Activated CD4-positive, CD25-positive, alpha-beta regulatory T cell treated with anti-CD3 and anti-CD28 coated beads, Interleukin-2, amount 50 U/mL, for 72 hours (primary cell): ENCODE results near the gene RIBC2.
A peak's percentile ranks its signal among the peaks of the same experiment; 100 is the strongest.
"Not testable (repeated sequence)": the region's sequence is repeated elsewhere in the genome, so short reads cannot be mapped to it uniquely, and the experiment has no call there.

Experiments
- DNase-seq: peaks from one replicate; pipeline ENCODE4 v3.0.0; 2021

The RIBC2 gene, protein sequence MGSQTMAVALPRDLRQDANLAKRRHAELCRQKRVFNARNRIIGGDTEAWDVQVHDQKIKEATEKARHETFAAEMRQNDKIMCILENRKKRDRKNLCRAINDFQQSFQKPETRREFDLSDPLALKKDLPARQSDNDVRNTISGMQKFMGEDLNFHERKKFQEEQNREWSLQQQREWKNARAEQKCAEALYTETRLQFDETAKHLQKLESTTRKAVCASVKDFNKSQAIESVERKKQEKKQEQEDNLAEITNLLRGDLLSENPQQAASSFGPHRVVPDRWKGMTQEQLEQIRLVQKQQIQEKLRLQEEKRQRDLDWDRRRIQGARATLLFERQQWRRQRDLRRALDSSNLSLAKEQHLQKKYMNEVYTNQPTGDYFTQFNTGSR

DNA sequence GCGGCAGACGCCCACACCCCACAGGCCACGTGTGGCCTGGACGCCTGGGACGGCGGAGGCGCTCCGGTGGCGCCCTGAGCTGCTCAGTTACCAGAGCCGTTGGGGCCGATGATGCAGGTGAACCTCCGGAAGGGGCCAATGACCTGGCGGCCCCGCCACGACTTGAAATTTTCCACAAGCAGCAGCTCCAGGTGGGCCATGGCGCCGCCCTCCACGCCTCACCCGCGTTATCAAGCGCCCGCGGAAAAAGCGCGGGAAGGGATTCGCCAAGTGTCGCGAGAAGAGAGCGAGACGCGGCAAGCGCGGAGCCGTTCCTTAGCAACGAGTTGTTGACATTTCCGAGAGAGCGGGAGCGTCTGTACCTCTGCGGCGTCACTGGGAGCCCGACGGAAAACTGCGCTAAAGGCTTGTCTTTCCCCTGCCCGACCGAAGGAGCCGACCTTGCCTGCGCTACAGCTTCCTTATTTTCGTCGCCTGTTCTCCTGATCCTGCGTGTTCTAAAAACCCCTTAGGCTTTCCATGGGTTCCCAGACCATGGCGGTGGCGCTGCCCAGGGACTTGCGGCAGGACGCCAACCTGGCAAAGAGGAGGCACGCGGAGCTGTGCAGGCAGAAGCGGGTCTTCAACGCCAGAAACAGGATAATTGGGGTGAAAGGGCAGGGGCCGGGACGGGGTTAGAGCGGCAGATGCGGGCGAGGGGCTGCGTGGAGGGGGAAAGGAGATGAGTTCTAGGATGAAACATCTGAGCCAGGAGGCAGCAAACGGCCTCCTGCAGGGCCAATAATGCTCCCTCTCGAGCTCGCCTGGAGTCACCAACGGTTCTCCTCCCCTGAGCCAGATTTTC, at the start of gene RIBC2, which contains the start of gene SMC1B:
Gene RIBC2 (plus strand): TSS at position 326 of the 844 bp plus-strand sequence. CDS start 194 bp downstream, at position 520.
Gene SMC1B (minus strand): TSS at position 232 of the 844 bp plus-strand sequence. CDS start 32 bp downstream, at position 200.
- DNase-seq: peak; percentile 77

DNA sequence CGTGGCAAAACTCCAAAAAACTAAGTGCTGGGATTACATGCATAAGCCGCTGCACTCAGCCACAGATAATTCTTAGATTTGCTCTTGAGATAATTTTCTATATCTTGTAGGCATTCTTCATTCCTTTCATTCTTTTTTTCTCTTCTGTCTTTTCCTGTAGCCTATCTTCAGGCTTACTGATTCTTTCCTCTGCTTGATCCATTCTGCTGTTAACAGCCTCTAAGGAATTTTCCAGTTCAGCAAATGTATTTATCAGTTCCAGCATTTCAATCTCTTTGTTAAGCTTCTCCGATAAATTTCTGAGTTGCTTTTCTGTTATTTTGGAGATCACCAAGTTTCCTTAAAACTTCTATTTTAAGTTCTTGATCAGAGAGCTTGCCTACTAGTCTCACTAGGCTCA, 46.8 kb upstream of the RIBC2 start:
- DNase-seq: no peak

DNA sequence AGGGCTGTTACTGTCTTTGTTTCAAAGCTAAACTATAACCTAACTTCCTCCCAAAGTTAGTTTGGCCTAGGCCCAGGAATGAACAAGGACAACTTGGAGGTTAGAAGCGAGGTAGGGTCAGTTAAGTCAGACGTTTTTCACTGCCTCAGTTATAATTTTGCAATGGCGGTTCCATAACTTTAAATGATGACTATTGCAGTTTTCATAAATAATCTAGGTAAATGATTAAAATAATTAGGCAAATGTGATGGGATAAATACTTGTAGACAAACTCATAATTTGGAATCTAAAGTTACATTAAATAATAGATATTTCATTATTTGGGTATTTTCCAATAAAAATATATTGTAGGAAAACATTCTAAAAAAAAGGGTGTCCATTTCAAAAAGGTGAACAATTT, 39.9 kb upstream of the RIBC2 start:
- DNase-seq: not testable (repeated sequence)

DNA sequence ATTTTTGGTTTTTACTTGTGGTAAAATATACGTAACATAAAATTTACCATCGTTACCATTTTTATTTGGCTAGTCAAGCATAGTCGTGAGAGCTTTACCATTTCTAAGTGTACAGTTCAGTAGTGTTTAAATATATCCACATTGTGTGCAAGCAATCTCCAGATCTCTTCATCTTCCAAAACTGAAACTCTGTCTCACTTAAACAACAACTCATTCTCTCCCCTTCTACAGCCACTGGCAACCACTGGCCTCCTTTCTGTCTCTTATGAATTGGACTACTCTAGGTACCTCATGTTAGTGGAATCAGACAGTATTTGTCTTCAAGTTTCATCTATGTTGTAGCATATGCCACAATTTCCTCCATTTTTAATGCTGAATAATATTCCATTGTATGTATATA, 37.5 kb upstream of the RIBC2 start:
- DNase-seq: no peak

DNA sequence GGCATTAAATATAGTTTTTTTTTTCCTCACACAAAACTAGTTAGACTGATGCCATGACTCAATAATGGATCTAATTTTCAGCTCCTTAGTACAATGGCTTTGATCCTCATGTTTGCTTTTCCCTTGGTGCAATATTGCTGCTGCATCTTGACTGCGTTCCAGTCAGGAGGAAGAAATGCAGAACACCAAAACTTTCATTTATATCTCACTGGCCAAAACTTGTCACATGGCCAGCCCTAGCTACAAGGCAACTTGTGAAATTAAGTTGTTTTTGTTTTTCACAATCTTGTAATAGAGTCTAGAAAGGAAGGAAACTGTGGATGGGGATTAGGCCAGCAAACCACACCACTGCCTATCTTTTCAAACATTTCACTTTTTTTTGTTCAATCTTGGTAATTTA, 36.8 kb upstream of the RIBC2 start:
- DNase-seq: no peak

DNA sequence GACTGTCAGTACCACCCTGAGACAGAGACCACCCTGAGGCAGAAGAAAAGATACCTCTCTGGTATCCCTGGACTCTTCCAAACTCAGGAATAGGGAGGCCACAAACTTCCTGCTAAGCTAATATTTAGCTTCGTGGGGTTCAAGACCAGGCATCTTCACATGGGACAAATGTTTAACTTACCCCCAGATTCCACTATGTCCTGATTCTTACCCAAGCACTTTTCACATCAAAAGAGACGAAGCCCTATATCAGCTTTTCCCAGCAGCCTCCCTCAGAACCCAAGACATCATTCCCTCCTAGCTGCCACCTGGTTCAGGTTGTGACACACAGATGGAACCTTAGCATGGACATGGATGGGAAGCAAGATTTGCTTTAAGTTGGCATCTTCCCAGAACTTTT, 32.1 kb upstream of the RIBC2 start:
- no peak for DNase-seq

DNA sequence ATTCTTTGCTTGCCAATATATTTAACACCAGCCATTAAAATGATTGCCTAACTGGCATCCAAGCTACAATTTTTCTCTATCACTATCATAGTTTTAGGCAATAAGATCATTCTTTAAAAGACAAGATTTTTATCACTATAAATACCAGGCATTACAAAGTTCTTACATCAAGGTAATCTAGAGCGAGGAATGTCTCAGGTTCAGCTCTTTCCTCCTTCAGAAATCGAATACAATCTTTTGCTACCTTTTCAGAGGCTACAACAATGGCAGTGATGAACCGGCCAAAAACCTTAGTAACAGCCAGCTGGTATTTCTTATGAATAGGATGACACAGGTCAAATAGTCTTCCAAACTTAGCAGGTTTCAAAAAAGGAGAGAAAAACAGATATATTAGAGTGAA, 23.9 kb upstream of the RIBC2 start:
- DNase-seq: no peak

DNA sequence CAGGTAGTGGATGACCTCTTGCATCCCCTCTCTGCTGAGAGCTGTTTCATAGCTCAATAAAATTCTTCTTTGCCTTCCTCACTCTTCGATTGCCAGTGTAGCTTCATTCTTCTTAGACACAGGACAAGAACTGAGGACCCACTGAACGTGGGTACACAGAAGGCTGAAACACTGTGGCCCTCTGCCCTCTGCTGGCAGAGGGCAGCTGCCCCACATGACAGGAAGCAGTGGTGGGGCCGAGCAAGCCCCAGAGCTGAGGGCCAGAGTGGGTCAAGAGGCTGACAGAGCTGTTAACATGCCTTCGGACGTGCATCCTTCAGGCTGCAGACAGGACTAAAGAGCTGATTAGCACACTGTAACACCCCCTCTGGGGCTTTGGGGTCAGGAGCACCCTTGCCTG, 15.7 kb upstream of the RIBC2 start:
- DNase-seq: no peak

DNA sequence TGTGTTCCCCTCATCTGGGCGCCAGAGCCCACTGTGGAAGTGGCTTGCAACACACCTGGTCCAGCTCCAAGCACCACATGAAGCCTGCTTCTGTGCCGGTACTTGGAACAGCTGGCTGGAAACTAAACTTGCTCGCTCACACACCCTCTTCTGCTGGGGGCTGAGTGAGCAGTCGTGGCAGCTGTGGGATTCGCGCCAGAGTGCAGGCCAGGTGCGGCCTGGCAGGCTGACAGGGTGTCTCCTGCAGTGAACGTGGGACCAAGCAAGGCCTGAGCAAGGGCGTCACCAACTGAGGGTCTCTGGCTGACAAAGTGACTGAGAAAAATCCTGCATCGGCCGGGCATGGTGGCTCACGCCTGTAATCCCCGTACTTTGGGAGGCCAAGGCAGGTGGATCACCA, 15.3 kb upstream of the RIBC2 start:
- DNase-seq: no peak

DNA sequence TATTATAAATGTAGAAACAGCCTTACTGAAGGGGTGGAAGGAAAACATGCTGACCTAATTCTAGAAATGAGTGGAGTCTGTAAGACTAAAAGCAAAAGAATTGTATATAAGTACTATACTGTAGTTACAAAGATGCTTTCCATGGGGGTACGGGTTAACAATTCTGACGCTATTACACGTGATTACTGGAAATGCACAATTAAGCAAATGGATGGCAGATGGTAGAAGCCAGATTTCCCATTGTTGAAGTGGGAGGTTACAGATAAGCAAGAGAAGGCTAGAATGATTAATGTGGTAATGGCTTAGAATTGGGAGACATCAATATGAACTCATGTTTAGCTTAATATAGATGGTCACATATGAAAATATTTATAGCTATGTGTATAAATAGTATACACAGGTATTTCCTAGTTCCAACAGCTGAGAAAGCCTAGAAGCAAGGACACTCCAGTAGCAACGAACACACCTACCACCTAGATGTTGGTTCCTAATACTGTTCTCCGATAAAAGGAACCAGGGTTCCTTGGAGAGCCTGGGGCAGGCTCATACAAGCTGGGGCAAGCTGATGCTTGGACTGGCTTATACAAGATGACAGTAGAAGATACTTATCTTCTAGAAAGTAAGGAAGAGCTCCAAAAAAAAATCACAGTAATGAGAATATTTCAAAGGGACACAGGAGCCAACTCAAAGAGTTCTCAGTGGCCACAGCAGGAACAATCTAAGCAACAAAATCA, 13.6 kb upstream of the RIBC2 start:
- DNase-seq: no peak

DNA sequence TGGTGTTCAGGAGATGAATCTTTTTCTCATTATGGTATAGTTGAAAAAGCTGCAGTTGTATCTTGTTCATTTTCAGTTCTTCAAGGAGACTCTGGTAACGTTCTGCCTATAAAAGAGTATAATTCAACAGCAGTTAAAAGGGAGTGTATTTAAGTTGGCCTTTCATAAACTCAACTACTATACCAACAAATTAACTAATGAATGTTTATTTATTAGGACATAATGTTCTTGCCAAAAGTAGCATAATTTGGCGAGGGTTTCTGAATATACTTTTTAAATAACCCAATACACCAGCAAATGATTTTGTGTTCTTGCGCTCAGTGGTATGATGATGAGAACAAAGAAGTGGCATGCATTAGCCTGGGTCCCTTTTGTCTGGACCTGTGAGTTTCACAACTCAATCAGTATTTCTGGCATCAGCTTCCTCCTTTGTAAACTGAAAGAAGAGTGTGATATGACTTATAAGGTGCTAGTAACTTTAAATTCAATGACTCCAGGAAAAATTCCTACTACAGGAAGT, 11.0 kb upstream of the RIBC2 start:
- DNase-seq: no peak

DNA sequence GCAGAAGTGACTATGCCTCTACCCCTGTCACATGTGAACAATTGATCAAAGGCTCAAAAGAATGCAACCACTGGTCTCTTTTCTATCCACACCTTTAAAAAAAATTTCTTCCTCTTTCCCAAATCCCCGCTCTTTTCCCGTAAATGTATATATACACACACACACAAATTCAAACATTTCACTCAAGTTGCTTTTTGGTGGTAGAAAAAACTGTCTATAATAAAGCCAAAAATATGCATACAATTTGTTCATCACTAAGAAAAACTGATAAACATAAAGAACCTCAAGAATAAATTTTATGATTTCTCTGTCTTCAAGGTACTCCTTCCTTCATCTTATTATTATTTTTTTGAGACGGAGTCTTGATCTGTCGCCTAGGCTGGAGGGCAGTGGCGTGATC, 5.7 kb upstream of the RIBC2 start:
- DNase-seq: no peak

DNA sequence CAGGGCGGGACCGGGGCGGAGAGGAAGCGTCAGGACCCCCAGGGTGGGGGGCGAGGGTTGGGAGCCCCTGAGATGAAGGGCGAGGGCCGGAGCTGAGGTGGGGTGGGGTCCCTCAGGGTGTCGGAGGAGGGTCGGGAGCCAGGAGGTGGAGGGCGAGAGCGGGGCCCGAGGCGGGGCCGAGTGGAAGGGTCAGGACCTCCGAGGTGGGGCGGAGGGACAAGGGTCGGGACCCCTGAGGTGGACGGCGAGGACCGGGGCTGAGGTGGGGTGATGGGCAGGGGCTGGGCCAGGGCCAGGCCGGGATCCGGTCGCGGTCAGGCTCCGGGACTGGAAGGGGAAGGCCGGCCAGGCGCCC, 503 bp upstream of the RIBC2 start:
- DNase-seq: no peak

DNA sequence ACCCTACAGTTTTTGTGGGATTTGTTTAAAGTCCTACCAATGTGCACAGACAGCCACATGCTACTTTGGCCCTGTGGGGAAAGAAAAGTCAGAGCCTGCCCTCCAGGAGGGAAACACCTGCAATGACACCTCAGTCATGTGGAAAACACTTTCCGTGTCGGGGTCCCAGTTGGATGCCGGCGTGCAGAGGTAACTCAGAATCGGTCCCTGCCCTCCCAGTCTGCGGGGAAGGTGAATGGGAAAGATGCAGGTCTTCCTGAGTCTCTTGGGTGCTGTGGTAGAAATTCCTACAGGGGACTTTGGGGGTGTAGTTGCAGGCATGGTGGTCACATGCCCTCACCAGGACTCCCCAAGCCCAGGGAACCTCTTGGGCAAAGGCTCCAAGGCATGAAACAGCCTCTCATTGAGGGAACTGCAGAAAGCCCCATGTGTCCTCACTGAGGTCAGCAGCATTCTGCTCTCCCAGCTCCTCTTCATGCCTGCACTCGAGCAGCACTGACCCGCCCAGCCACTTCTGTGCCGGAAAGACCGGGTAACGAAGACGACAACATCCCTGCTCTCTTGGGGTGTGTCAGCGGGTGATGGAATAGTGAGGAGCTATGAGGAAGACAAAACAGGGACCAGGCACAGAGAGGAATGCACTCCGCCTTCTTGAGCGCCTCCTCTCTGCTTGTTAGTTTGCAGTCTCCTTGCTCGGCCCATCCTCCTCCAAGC, 4.7 kb downstream of the RIBC2 start:
- no peak for DNase-seq

DNA sequence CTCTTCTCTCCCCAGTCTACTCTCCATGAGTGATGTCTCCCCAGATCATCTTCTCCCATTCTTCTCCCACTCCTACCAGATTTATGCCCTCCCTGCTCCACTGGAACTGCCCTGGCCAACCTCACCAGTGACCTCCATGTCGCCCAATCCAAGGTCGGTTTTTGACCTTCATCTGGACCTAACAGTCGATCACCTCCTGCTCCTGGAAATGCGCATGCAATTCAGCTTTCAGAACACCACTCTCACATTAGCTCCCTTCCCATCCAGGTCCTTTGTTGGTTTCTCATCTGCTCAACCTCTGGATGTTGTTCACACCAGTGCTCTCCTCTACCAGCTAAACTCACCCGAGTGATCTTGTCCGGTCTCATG, 5.3 kb downstream of the RIBC2 start:
- DNase-seq: no peak

DNA sequence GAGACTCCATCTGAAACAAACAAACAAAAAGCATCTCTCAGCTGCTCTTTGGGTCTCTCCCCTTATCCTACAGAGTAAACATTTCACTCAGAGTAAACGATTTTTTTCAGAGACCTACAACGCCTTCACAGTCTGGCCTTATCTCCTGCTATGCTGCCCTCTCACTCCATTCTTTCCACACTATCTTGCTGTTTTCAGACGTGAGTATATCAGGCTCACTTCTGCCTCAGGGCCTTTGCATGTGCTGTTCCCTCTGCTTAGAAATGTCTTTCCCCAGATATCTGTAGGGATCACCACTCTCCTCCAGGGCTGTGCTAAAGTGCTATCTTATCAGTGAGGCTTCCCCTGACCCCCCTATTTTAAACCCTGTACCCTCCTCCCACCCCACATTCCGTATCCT, 6.5 kb downstream of the RIBC2 start:
- DNase-seq: no peak

DNA sequence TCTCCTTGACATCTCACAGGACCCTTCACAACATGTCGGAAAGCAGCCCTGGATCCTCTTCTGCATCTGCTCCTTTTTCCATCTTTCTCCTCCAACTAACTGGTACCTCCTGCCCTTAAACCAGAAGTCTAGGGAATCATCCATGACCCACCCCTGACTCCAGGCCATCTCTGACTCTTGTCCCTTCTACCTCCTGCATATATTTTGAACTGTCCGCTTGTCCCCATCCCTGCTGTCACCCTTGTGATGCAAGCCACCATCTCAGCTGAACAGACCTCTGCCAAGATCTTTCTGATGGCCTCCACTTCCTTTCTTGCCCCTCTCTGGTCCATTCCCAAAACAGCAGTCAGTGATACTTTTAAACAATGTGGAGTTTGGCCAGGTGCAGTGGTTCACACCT, 7.0 kb downstream of the RIBC2 start:
- no peak for DNase-seq

DNA sequence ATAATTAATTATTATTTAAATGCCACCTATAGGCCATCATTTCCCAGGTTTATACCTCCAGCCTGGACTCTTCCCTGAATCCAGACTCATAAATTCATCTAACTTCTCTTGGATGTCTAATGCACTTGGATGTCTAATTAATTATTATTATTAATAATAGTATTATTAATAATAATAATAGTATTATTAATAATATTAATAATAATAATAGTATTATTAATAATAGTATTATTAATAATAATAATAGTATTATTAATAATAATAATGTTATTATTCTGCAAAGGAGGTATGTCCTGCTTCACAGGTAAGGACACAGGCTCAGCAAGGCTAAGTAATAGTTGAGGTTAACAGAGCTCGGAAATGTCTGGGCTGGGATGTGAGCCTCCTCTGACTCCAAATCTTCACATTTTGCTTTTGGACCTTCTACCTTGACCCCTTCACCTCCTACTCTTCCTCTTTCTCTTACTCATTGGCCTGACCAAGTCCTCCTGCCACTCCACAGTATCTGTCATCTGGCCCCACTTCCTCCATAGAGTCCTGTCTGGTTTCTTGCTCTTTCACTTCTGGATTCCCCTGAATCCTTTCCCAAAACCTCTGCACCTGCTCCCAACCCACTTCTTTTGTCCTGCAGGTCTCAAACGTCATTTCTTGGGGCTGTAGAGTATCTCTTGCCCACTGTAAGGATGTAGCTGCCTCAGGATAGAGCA, 8.0 kb downstream of the RIBC2 start:
- no peak for DNase-seq

DNA sequence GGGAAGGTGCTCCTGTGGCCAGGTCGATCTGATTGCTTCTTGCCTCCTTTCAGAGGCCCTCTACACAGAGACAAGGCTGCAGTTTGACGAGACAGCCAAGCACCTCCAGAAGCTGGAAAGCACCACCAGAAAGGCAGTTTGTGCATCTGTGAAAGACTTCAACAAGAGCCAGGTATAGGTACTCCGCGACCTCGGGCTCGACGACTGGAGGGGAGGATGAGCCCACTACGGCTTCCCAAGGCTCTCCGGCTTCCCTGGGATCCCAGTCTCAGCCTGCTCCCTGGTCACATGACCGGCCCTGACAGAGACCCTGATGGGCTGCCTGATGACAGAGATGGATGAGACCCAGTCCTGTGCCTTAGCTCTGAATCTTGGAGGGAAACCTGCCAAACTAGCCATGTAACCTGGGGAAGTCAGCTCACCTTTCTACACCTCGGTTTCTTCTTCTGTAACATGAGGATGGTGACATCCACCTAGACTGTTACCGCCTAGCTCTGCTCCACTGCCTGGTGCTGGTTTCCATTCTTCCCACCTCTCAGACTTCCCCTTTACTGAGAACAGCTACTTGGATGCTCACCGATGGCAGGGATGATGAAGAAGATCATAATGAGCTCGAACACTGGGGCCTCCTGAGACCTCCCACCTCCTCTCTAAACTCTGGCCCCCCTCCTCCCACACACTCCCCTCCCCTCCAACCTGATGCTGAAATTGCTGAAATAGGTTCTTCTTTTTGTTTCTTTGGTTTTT, 8.9 kb downstream of the RIBC2 start:
- DNase-seq: no peak

DNA sequence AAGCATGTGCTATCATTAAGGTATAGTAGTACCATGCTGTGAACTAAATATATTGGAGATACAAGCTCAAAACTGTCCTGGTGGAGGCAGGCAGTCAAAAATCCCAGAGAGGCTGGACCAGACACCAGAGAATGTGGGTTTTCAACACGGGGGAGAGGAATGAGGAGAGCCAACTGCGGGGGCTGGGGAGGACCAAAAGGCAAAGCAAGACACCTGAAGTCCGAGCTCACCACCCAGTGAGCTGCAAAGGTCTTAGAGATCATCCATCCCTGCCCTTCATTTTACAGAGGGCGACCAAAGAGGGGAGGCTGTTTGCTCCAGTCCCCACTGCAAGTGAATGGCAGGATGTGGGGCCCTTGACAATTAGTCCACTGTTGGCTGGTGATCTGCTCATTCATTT, 10.0 kb downstream of the RIBC2 start:
- no peak for DNase-seq

DNA sequence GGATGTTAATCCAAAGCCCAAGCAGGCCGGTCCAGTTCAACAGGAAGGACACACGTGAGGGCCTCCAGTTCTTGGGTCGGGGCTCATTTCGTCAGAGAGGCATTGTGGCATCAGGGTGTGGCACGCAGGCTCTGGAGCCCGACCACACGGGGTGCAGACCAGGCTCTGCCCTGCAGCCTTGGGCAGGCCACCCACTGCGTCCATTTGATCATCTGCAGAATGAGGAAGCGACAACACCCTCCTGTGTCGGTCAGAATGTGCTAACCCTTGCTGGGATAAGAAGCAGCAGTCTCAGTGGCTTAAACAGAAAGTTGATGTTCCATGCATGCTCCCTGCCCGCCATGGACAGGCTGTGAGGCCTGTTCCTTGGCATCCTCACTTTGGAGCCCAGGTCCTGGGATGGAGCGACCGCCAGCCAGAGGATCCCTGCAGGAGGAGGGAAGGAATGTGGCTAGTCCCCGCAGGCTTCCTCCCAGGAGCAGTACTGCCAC, 10.8 kb downstream of the RIBC2 start:
- no peak for DNase-seq
